ENCODE measurements around the gene MCF2L.
"Not testable (repeated sequence)": the region's sequence is repeated elsewhere in the genome, so short reads cannot be mapped to it uniquely, and the experiment has no call there.

The MCF2L gene

DNA sequence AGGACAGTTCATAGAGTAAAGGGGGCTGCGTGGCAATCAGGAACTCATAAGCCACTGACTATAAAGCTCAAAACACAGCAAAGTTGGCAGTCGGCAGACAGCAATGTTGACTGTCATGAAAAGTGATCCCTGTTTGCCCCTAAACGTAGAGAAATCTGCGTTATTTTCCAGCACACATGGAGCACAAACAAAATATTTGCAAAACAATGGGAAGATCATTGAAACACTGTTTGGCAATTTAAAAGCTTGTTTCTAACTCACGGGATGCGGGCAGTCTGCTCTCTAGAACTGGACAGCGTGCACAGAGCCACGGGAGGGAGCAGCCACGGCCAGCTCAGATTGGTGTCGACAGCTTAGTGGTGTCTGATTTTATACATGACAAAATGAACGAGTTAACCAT is 130.1 kb downstream of the MCF2L start:
- Histone ChIP-seq H3K79me2 (ENCODE audit: low read length) (no peaks in the 10 kb centered on the region), H3K27ac (ENCODE audit: low read length) (no peak overlapping the region), H3K9ac (ENCODE audit: low read length) (no peak overlapping the region), H3K9me2 (replicated peaks; ENCODE audit: insufficient read depth, low read length) (no peaks in the 10 kb centered on the region), H3K4me3 (ENCODE audit: low read length) (no peak overlapping the region), H4K20me1 (ENCODE audit: insufficient read depth, low read length) (no peaks in the 10 kb centered on the region), H3K9me3 (replicated peaks; ENCODE audit: insufficient read depth, low read length) (no peaks in the 10 kb centered on the region), H2AFZ (ENCODE audit: low read length) (no peak overlapping the region), H3K27me3 (replicated peaks; ENCODE audit: insufficient read depth, low read length) (peaks cover 98% of the 10 kb centered on the region), H3F3A (ENCODE audit: insufficient read depth, low read length) (no peaks in the 10 kb centered on the region), H3K36me3 (replicated peaks; ENCODE audit: insufficient read depth, low read length) (no peaks in the 10 kb centered on the region), H3K4me2 (ENCODE audit: low read depth, low read length) (no peak overlapping the region), H3K4me1 (ENCODE audit: low read length) (no peaks in the 10 kb centered on the region)
- TF ChIP-seq EZH2 (optimal IDR thresholded peaks at IDR 0.05; ENCODE audit: low read depth, low read length) (no peak), EZH2phosphoT487 (IDR thresholded peaks at IDR 0.05; ENCODE audit: low read length) (no peak)
- TF ChIP-seq, protein P1, sequence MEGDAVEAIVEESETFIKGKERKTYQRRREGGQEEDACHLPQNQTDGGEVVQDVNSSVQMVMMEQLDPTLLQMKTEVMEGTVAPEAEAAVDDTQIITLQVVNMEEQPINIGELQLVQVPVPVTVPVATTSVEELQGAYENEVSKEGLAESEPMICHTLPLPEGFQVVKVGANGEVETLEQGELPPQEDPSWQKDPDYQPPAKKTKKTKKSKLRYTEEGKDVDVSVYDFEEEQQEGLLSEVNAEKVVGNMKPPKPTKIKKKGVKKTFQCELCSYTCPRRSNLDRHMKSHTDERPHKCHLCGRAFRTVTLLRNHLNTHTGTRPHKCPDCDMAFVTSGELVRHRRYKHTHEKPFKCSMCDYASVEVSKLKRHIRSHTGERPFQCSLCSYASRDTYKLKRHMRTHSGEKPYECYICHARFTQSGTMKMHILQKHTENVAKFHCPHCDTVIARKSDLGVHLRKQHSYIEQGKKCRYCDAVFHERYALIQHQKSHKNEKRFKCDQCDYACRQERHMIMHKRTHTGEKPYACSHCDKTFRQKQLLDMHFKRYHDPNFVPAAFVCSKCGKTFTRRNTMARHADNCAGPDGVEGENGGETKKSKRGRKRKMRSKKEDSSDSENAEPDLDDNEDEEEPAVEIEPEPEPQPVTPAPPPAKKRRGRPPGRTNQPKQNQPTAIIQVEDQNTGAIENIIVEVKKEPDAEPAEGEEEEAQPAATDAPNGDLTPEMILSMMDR (IDR thresholded peaks at IDR 0.05; ENCODE audit: low read length) = no peak
- no peak for DNase-seq

DNA sequence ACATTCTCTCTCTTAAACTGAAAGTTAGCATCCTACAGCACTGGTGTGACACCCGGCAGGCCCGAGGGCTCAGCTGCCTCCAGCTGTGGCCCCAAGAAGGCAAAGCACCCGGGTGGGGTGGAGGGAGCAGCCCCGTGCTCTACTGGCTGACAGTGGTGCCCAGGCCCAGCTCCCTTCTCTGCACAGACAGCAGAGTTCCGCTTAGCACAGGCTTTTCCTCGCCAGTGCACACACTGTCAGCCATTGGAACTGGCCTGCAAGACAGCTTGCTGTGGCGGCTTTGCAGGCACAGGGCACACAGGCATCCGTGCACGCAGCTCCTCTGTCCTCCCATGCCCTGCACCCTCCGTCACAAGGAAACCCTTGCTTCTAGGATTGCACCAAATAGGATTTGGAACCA is 133.3 kb downstream of the MCF2L start:
- H2AFZ ChIP-seq (ENCODE audit: low read length); H3K4me2 ChIP-seq (ENCODE audit: low read depth, low read length); H3K9ac ChIP-seq (ENCODE audit: low read length); H4K20me1 ChIP-seq (ENCODE audit: insufficient read depth, low read length); H3K4me3 ChIP-seq (ENCODE audit: low read length); H3K4me1 ChIP-seq (ENCODE audit: low read length); H3F3A ChIP-seq (ENCODE audit: insufficient read depth, low read length); H3K9me3 ChIP-seq (replicated peaks; ENCODE audit: insufficient read depth, low read length); H3K27ac ChIP-seq (ENCODE audit: low read length); H3K9me2 ChIP-seq (replicated peaks; ENCODE audit: insufficient read depth, low read length); H3K79me2 ChIP-seq (ENCODE audit: low read length); DNase-seq; H3K36me3 ChIP-seq (replicated peaks; ENCODE audit: insufficient read depth, low read length): not testable (repeated sequence)
- H3K27me3 ChIP-seq (replicated peaks; ENCODE audit: insufficient read depth, low read length) = peaks cover 78% of the 10 kb centered on the region

DNA sequence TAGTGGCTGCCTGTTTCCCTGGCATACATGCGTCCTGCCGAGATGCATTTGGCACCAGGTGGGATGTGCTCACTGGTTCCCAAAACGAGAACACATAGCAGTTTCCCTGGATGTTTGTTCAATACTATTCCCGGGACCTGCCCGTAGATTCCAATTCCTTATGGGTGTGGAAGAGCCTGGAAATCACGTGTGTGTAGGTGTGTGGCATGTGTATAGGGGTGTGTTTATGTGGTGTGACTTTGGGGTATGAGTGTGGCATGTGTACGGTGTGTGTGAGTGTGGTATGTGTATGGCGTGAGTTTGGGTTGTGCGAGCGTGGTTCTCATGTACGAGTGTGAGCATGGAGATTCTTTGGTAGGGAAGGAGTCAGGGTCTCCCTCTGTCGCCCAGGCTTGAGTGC is 133.7 kb downstream of the MCF2L start:
- Histone ChIP-seq H3F3A (ENCODE audit: insufficient read depth, low read length) (no peaks in the 10 kb centered on the region), H2AFZ (ENCODE audit: low read length) (no peak overlapping the region), H3K4me2 (ENCODE audit: low read depth, low read length) (no peak overlapping the region), H3K9me2 (replicated peaks; ENCODE audit: insufficient read depth, low read length) (no peaks in the 10 kb centered on the region), H4K20me1 (ENCODE audit: insufficient read depth, low read length) (no peaks in the 10 kb centered on the region), H3K79me2 (ENCODE audit: low read length) (no peaks in the 10 kb centered on the region), H3K36me3 (replicated peaks; ENCODE audit: insufficient read depth, low read length) (no peaks in the 10 kb centered on the region), H3K4me3 (ENCODE audit: low read length) (no peak overlapping the region), H3K27me3 (replicated peaks; ENCODE audit: insufficient read depth, low read length) (peaks cover 74% of the 10 kb centered on the region), H3K4me1 (ENCODE audit: low read length) (no peaks in the 10 kb centered on the region), H3K27ac (ENCODE audit: low read length) (no peak overlapping the region), H3K9me3 (replicated peaks; ENCODE audit: insufficient read depth, low read length) (no peaks in the 10 kb centered on the region), H3K9ac (ENCODE audit: low read length) (no peak overlapping the region)
- DNase-seq = no peak
- TF ChIP-seq, protein P1 (IDR thresholded peaks at IDR 0.05; ENCODE audit: low read length) = no peak
- no peak for TF ChIP-seq EZH2 (optimal IDR thresholded peaks at IDR 0.05; ENCODE audit: low read depth, low read length)
- no peak for TF ChIP-seq EZH2phosphoT487 (IDR thresholded peaks at IDR 0.05; ENCODE audit: low read length)

DNA sequence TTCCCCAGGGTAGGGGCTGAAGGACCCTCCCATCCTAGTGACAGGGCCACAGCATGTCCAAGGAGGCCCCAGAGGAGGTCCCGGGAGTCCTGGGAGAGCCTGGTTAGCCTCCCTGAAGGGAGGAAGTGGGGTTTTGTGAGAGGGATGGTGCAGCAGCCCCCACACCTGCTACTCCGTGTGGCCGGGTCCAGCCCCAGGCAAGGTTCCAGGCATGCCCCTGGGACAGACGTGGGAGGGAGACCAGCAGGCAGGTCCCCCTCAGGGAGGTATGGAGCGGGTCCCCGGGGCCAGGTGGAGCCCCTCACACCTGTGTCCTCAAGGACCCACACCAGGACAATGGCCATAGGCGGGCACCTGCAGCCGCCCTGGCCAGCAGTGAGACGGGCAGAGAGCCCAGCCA is 134.6 kb downstream of the MCF2L start:
- Histone ChIP-seq H3K9me2 (replicated peaks; ENCODE audit: insufficient read depth, low read length) (no peaks in the 10 kb centered on the region), H3K9ac (ENCODE audit: low read length) (no peak overlapping the region), H3K4me3 (ENCODE audit: low read length) (no peak overlapping the region), H3K27me3 (replicated peaks; ENCODE audit: insufficient read depth, low read length) (peaks cover 65% of the 10 kb centered on the region), H3K79me2 (ENCODE audit: low read length) (no peaks in the 10 kb centered on the region), H3K9me3 (replicated peaks; ENCODE audit: insufficient read depth, low read length) (no peaks in the 10 kb centered on the region), H3K36me3 (replicated peaks; ENCODE audit: insufficient read depth, low read length) (no peaks in the 10 kb centered on the region), H2AFZ (ENCODE audit: low read length) (no peak overlapping the region), H3K4me1 (ENCODE audit: low read length) (no peaks in the 10 kb centered on the region), H3K4me2 (ENCODE audit: low read depth, low read length) (no peak overlapping the region), H3K27ac (ENCODE audit: low read length) (no peak overlapping the region), H4K20me1 (ENCODE audit: insufficient read depth, low read length) (no peaks in the 10 kb centered on the region), H3F3A (ENCODE audit: insufficient read depth, low read length) (no peaks in the 10 kb centered on the region)
- DNase-seq = no peak
- TF ChIP-seq EZH2phosphoT487 (IDR thresholded peaks at IDR 0.05; ENCODE audit: low read length) (no peak), EZH2 (optimal IDR thresholded peaks at IDR 0.05; ENCODE audit: low read depth, low read length) (no peak)
- TF ChIP-seq, protein P1 (IDR thresholded peaks at IDR 0.05; ENCODE audit: low read length) = no peak
